GM10248 (cell line): Measurements from ENCODE around the gene PRKRA.
"Not testable (repeated sequence)": the region's sequence is repeated elsewhere in the genome, so short reads cannot be mapped to it uniquely, and the experiment has no call there.

Source experiments
- CTCF ChIA-PET: fragments of 300-600 bp; sonication (Branson Sonifier 250); formaldehyde crosslinking; extraction: SDS; loops from one replicate; lab custom pipeline; 2021; ENCODE audit warnings: antibody characterized with exemption; lab: Yijun Ruan, JAX
- POLR2A ChIA-PET: fragments of 350-650 bp; sonication (Branson Sonifier 250); formaldehyde crosslinking; extraction: SDS; loops from one replicate; lab custom pipeline; 2020; ENCODE audit warnings: antibody characterized with exemption; lab: Yijun Ruan, JAX
- DNase-seq: peaks from one replicate; pipeline ENCODE4 v3.0.0; 2012; ENCODE audit errors: extremely low spot score
- CTCF ChIP-seq: IDR thresholded peaks from 2 replicates; pipeline ENCODE4 v1.5.1; 2012; ENCODE audit warnings: mild to moderate bottlenecking, low read depth; ENCODE audit errors: extremely low read depth, missing control alignments, control extremely low read depth

PRKRA gene

GRCh38 chr2:178413472-178414265 is 37.3 kb downstream of the PRKRA start:
- peak; percentile 70 for DNase-seq
- CTCF ChIA-PET: interaction anchor here (0.7 to 9.9 kb wide), 32 partner anchors 9 to 307 kb away, joined by 3 to 170 read pairs (median 6); partner anchors contain the start of genes PJVK, PRKRA and RBM45
- no peak for TF ChIP-seq CTCF
- POLR2A ChIA-PET: interaction anchor here (0.6 to 2.8 kb wide), 2 partner anchors 9 to 201 kb away, joined by 3 to 12 read pairs; no protein-coding TSS in a partner anchor

- not testable (repeated sequence) for DNase-seq
- CTCF ChIA-PET: interaction anchor here (0.6 to 9.9 kb wide), 8 partner anchors 8 to 297 kb away, joined by 3 to 170 read pairs (median 74); partner anchors contain the start of genes PJVK, PRKRA and RBM45
- POLR2A ChIA-PET: interaction anchor here (0.7 to 2.8 kb wide), 2 partner anchors 8 to 39 kb away, joined by 4 to 12 read pairs; partner anchors contain the start of genes PJVK and PRKRA
Observed at GRCh38 chr2:178412453-178412852, 38.5 kb downstream of the PRKRA start.

GRCh38 chr2:178412047-178412446 is 38.9 kb downstream of the PRKRA start:
- ChIA-PET CTCF (interaction anchor here (0.6 to 9.9 kb wide), 5 partner anchors 8 to 296 kb away, joined by 3 to 170 read pairs (median 75); partner anchors contain the start of gene RBM45), POLR2A (interaction anchor here (0.7 kb wide), 1 partner anchor 39 kb away, joined by 4 read pairs; the partner anchor contains the start of genes PJVK and PRKRA)
- TF ChIP-seq CTCF: no peak
- no peak for DNase-seq

GRCh38 chr2:178409261-178409660 is 41.7 kb downstream of the PRKRA start:
- TF ChIP-seq CTCF: no peak
- DNase-seq: no peak
- CTCF ChIA-PET: no interaction called here
- POLR2A ChIA-PET: no interaction called here

GRCh38 chr2:178404368-178404767 is 46.6 kb downstream of the PRKRA start:
- no peak for TF ChIP-seq CTCF
- DNase-seq: peak; percentile 81
- CTCF ChIA-PET: interaction anchor here (0.9 to 6.8 kb wide), 6 partner anchors 8 to 292 kb away, joined by 3 to 170 read pairs (median 13); partner anchors contain the start of gene RBM45
- POLR2A ChIA-PET: interaction anchor here (0.6 to 1.4 kb wide), 2 partner anchors 9 to 103 kb away, joined by 12 to 13 read pairs; no protein-coding TSS in a partner anchor

GRCh38 chr2:178403671-178404306 is 47.2 kb downstream of the PRKRA start:
- TF ChIP-seq CTCF: no peak
- peak; percentile 22 for DNase-seq
- POLR2A ChIA-PET: interaction anchor here (0.6 to 1.4 kb wide), 2 partner anchors 10 to 104 kb away, joined by 12 to 13 read pairs; no protein-coding TSS in a partner anchor
- CTCF ChIA-PET: interaction anchor here (1.0 to 6.8 kb wide), 5 partner anchors 8 to 292 kb away, joined by 3 to 170 read pairs (median 23); partner anchors contain the start of gene RBM45
